WTC11 (cell line): ENCODE measurements around the gene CELF4. TPM values are rescaled to one million over a fixed set of nuclear protein-coding genes. Genes with fewer than 3 reads are reported as not detected.

Experiments
- ATAC-seq: fragments of 200-7000 bp; cut with Tn5 transposase; 2 replicates; pipeline ENCODE4 v1.10.0; 2021; ENCODE audit warnings: mild to moderate bottlenecking, moderate library complexity
- CTCF ChIA-PET: fragments of 300-600 bp; sonication (Branson Sonifier 250); formaldehyde crosslinking; loops from one replicate; lab custom pipeline; 2021; ENCODE audit warnings: antibody characterized with exemption; lab: Charles Lee
- POLR2A ChIA-PET: fragments of 350-600 bp; sonication (Branson Sonifier 250); formaldehyde crosslinking; loops from one replicate; lab custom pipeline; 2021; ENCODE audit warnings: antibody characterized with exemption; lab: Charles Lee
- DNase-seq: peaks from one replicate; pipeline ENCODE4 v3.0.0; 2021; ENCODE audit warnings: low spot score
- H3K27ac Mint-ChIP-seq: 2 replicates; pipeline ENCODE4 v1.8.0; 2021; ENCODE audit warnings: mixed read lengths
- H3K27me3 Mint-ChIP-seq: 2 replicates; pipeline ENCODE4 v1.8.0; 2021; ENCODE audit warnings: low read depth, mild to moderate bottlenecking, moderate library complexity, mixed read lengths
- H3K36me3 Mint-ChIP-seq: 2 replicates; pipeline ENCODE4 v1.8.0; 2021; ENCODE audit warnings: mixed read lengths
- H3K4me1 Mint-ChIP-seq: 2 replicates; pipeline ENCODE4 v1.8.0; 2022; ENCODE audit warnings: mixed read lengths
- H3K4me3 Mint-ChIP-seq: 2 replicates; pipeline ENCODE4 v1.8.0; 2021; ENCODE audit warnings: mild to moderate bottlenecking, moderate library complexity, mixed read lengths
- H3K9me3 Mint-ChIP-seq: 2 replicates; pipeline ENCODE4 v1.8.0; 2021; ENCODE audit warnings: mixed read lengths
- AR ChIP-seq: fragments of 250-450 bp; sonication (Bioruptor Pico); IDR thresholded peaks from 2 replicates; pipeline ENCODE4 v1.9.0; 2021; ENCODE audit warnings: mild to moderate bottlenecking
- CBFB ChIP-seq: sonication (generic); formaldehyde crosslinking; IDR thresholded peaks from 2 replicates; pipeline ENCODE4 v1.8.1; 2022; ENCODE audit warnings: mild to moderate bottlenecking, low read depth, missing genetic modification reagents
- ETV6 ChIP-seq: sonication (generic); formaldehyde crosslinking; IDR thresholded peaks from 2 replicates; pipeline ENCODE4 v1.8.1; 2022; ENCODE audit warnings: mild to moderate bottlenecking, missing genetic modification reagents
- GTF2I ChIP-seq: fragments of 250-450 bp; sonication (Bioruptor Pico); conservative IDR thresholded peaks from 2 replicates; pipeline ENCODE4 v1.4.0; 2021; ENCODE audit warnings: mild to moderate bottlenecking
- HMGXB4 ChIP-seq: sonication (generic); formaldehyde crosslinking; IDR thresholded peaks from 2 replicates; pipeline ENCODE4 v1.8.1; 2023; ENCODE audit warnings: mild to moderate bottlenecking, moderate library complexity, missing genetic modification reagents
- JUN ChIP-seq: sonication (generic); formaldehyde crosslinking; IDR thresholded peaks from 2 replicates; pipeline ENCODE4 v1.8.0; 2023; ENCODE audit warnings: mild to moderate bottlenecking, missing genetic modification reagents
- KAT7 ChIP-seq: sonication (generic); formaldehyde crosslinking; IDR thresholded peaks from 2 replicates; pipeline ENCODE4 v1.8.1; 2023; ENCODE audit warnings: missing genetic modification reagents, mild to moderate bottlenecking, borderline replicate concordance
- NFATC4 ChIP-seq: fragments of 250-450 bp; sonication (Bioruptor Pico); IDR thresholded peaks from 2 replicates; pipeline ENCODE4 v1.9.0; 2021; ENCODE audit warnings: mild to moderate bottlenecking
- NFE2L1 ChIP-seq: sonication (generic); formaldehyde crosslinking; IDR thresholded peaks from 2 replicates; pipeline ENCODE4 v1.8.1; 2023; ENCODE audit warnings: missing genetic modification reagents
- TCF7 ChIP-seq: sonication (generic); formaldehyde crosslinking; IDR thresholded peaks from 2 replicates; pipeline ENCODE4 v1.8.0; 2022; ENCODE audit warnings: mild to moderate bottlenecking, low read depth, missing genetic modification reagents, moderate library complexity
- ZNF121 ChIP-seq: sonication (generic); formaldehyde crosslinking; IDR thresholded peaks from 2 replicates; pipeline ENCODE4 v1.8.0; 2023; ENCODE audit warnings: missing genetic modification reagents
- ZNF219 ChIP-seq: sonication (generic); formaldehyde crosslinking; IDR thresholded peaks from 2 replicates; pipeline ENCODE4 v1.8.0; 2023; ENCODE audit warnings: missing genetic modification reagents, mild to moderate bottlenecking, borderline replicate concordance
- ZNF317 ChIP-seq: sonication (generic); formaldehyde crosslinking; IDR thresholded peaks from 2 replicates; pipeline ENCODE4 v1.8.1; 2023; ENCODE audit warnings: low read depth, mild to moderate bottlenecking, moderate library complexity, missing genetic modification reagents, borderline replicate concordance
- ZNF396 ChIP-seq: fragments of 250-450 bp; sonication (Bioruptor Pico); IDR thresholded peaks from 2 replicates; pipeline ENCODE4 v1.8.0; 2021; ENCODE audit warnings: mild to moderate bottlenecking, moderate library complexity, borderline replicate concordance
- ZNF671 ChIP-seq: fragments of 250-450 bp; sonication (Bioruptor Pico); IDR thresholded peaks from 2 replicates; pipeline ENCODE4 v1.8.0; 2021; ENCODE audit warnings: mild to moderate bottlenecking
- ZSCAN18 ChIP-seq: fragments of 250-450 bp; sonication (Bioruptor Pico); IDR thresholded peaks from 2 replicates; pipeline ENCODE4 v2.1.2; 2022; ENCODE audit warnings: mild to moderate bottlenecking, moderate library complexity
- total RNA-seq: library from RNA; stranded (reverse); gene quantifications from 3 replicates; pipeline ENCODE4 v1.2.3, GENCODE V29; 2021
- TF ChIP-seq, protein P1 (sequence below): sonication (generic); formaldehyde crosslinking; IDR thresholded peaks from 2 replicates; pipeline ENCODE4 v1.8.0; 2023; ENCODE audit warnings: mild to moderate bottlenecking, missing genetic modification reagents
- TF ChIP-seq, protein P2 (sequence below): sonication (generic); formaldehyde crosslinking; IDR thresholded peaks from 2 replicates; pipeline ENCODE4 v1.8.1; 2022; ENCODE audit warnings: mild to moderate bottlenecking, moderate library complexity, missing genetic modification reagents

CELF4 gene
- total RNA-seq, 1 experiment from 2014 or later, result 2.9 TPM

DNA sequence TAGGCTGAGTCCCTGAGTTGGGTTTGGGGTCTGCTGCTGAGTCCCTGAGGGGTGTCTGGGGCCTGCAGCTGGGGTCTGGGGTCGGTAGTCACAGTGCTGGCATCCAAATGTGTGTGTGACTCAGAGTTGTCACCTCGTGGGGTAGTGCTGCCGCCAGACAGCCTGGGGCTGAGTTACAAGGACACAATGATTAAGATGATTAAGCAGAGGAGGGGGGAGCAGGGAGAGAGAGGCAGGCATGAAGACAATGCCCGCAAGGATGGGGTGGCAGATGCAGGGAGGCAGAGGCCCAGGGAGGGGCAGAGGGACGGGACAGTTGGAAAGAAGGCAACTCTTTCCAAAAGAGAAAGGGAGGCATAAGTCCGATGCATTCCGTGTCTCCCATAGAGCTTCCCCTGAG, 120.2 kb downstream of the CELF4 start (continued):
- TF ChIP-seq, protein P1, sequence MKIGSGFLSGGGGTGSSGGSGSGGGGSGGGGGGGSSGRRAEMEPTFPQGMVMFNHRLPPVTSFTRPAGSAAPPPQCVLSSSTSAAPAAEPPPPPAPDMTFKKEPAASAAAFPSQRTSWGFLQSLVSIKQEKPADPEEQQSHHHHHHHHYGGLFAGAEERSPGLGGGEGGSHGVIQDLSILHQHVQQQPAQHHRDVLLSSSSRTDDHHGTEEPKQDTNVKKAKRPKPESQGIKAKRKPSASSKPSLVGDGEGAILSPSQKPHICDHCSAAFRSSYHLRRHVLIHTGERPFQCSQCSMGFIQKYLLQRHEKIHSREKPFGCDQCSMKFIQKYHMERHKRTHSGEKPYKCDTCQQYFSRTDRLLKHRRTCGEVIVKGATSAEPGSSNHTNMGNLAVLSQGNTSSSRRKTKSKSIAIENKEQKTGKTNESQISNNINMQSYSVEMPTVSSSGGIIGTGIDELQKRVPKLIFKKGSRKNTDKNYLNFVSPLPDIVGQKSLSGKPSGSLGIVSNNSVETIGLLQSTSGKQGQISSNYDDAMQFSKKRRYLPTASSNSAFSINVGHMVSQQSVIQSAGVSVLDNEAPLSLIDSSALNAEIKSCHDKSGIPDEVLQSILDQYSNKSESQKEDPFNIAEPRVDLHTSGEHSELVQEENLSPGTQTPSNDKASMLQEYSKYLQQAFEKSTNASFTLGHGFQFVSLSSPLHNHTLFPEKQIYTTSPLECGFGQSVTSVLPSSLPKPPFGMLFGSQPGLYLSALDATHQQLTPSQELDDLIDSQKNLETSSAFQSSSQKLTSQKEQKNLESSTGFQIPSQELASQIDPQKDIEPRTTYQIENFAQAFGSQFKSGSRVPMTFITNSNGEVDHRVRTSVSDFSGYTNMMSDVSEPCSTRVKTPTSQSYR (CRISPR knock-in tag), result no peak
- no peak for TF ChIP-seq HMGXB4 (CRISPR knock-in tag)
- no peak for TF ChIP-seq CBFB (CRISPR knock-in tag)
- TF ChIP-seq GTF2I (CRISPR knock-in tag), result no peak
- TF ChIP-seq ZNF396 (CRISPR knock-in tag), result no peak
- TF ChIP-seq ZSCAN18, result no peak
- no peak for TF ChIP-seq ZNF317 (CRISPR knock-in tag)
- TF ChIP-seq, protein P2, sequence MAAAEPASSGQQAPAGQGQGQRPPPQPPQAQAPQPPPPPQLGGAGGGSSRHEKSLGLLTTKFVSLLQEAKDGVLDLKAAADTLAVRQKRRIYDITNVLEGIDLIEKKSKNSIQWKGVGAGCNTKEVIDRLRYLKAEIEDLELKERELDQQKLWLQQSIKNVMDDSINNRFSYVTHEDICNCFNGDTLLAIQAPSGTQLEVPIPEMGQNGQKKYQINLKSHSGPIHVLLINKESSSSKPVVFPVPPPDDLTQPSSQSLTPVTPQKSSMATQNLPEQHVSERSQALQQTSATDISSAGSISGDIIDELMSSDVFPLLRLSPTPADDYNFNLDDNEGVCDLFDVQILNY, result no peak

GRCh38 chr18:37443325-37444055, 122.1 kb downstream of the CELF4 start:
- Mint-ChIP-seq H3K27ac (no peak overlapping the region), H3K9me3 (no peaks in the 10 kb centered on the region), H3K4me1 (peaks cover 28% of the 10 kb centered on the region)
- ChIA-PET POLR2A (interaction anchor here (0.6 kb wide), 1 partner anchor 100 kb away, joined by 10 read pairs; no protein-coding TSS in a partner anchor), CTCF (interaction anchor here (1.0 to 3.4 kb wide), 8 partner anchors 13 to 122 kb away, joined by 3 to 14 read pairs (median 6); no protein-coding TSS in a partner anchor)
- no peak for DNase-seq
- TF ChIP-seq GTF2I (CRISPR knock-in tag) (no peak), ZNF121 (CRISPR knock-in tag) (no peak), HMGXB4 (CRISPR knock-in tag) (no peak), TCF7 (CRISPR knock-in tag) (no peak)
- TF ChIP-seq, all 79 proteins: peak for 0
- H3K4me3 Mint-ChIP-seq, result no peak overlapping the region
- H3K36me3 Mint-ChIP-seq, result no peaks in the 10 kb centered on the region
- ATAC-seq, result no peak
- H3K27me3 Mint-ChIP-seq, result no peaks in the 10 kb centered on the region

DNA sequence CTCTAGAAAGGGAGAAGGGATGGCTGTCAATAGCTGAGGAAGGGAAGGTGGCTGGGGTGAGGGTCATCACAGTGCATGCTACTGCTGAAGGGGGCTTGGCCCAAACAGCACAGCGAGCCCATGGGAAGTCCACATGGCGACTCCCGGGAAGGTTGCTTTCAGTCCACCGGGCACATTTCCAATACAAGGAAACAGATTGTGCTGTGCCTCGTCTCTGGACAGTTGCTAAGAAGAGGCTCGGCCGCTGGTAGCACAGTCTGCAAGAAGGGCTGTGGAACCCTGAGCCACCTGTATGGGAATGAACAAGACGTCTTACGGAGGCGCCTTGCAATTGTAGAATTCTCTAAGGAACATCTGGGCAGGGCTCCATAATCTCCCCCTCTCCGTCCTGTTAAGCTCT, 123.1 kb downstream of the CELF4 start:
- DNase-seq (no peak), ATAC-seq (no peak)
- H3K27ac Mint-ChIP-seq, result no peak overlapping the region
- ChIA-PET CTCF (interaction anchor here (1.0 to 2.6 kb wide), 6 partner anchors 12 to 95 kb away, joined by 3 to 10 read pairs (median 6); no protein-coding TSS in a partner anchor), POLR2A (no interaction called here)
- no peaks in the 10 kb centered on the region for H3K27me3 Mint-ChIP-seq
- H3K4me1 Mint-ChIP-seq, result peaks cover 28% of the 10 kb centered on the region
- H3K36me3 Mint-ChIP-seq, result no peaks in the 10 kb centered on the region
- H3K9me3 Mint-ChIP-seq, result no peaks in the 10 kb centered on the region
- no peak for TF ChIP-seq ETV6 (CRISPR knock-in tag)
- TF ChIP-seq AR (CRISPR knock-in tag), result no peak
- no peak for TF ChIP-seq ZNF121 (CRISPR knock-in tag)
- TF ChIP-seq JUN (CRISPR knock-in tag), result no peak
- no peak for TF ChIP-seq KAT7 (CRISPR knock-in tag)
- no peak for TF ChIP-seq NFE2L1
- no peak for TF ChIP-seq ZNF219 (CRISPR knock-in tag)
- TF ChIP-seq NFATC4, result no peak
- TF ChIP-seq ZNF671 (CRISPR knock-in tag), result no peak
- H3K4me3 Mint-ChIP-seq, result no peak overlapping the region
